Epidermal melanocyte (primary cell): ENCODE measurements around the gene CADPS.

Experiments used
- DNase-seq: peaks from one replicate; pipeline ENCODE4 v3.0.0; 2011; ENCODE audit warnings: low spot score; ENCODE audit not compliant: insufficient read length

The CADPS gene

DNA sequence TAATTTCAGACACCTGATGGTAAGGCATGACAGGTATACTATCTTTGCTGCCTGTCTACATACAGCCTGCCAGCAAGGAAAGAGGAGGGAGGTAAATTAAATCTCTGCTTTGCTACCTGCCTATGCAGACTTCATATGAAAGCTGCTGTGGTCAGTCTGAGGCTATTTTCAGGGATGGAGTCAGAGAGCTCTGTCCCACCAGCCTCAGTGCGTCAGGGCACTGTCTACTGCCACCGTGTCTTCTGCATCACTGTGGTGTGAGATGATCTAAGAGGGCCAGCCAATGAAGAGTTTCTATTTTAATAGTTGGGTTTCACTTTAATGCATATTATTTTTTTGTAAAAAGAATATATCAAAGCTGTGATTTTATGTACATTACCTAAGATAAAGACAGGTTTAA, 125.6 kb downstream of the CADPS start:
- no peak for DNase-seq

DNA sequence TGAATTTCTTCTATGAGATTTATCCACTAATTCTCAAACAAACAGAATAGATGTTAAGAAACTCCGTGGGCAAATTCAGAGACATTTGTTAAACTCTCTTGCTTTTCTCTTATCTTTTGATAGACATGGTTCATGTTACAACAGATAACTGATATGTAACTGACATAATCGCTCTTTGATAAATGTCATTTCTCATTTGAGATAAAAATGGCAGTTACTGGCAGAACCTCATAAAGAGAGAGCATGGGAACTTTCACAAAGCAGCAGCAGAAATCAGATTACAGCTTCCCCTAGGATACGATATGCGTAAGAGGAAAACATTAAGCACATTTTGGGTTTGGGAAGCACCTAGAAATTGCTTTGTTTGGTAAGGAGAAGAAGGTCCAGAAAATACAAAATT, 126.1 kb downstream of the CADPS start:
- no peak for DNase-seq

DNA sequence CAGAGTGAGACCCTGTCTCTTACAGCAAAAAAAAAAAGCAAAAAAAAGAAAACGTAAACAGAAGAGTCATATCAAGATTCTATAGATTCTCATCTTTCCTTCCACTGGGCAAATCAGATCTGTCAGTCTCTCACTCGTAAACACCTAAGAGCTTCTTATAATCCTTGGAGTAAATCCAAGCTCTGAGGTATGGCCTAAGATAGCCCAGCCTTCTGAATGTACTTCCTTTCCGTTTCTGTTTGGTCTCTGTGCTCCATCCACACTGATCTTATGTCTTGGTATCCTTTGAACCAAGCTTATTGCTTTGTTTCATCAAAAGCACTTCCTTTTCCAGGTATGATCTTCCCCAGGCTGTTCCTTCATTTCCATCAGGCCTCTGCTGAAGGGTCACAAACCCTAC, 137.8 kb downstream of the CADPS start:
- DNase-seq, result no peak

DNA sequence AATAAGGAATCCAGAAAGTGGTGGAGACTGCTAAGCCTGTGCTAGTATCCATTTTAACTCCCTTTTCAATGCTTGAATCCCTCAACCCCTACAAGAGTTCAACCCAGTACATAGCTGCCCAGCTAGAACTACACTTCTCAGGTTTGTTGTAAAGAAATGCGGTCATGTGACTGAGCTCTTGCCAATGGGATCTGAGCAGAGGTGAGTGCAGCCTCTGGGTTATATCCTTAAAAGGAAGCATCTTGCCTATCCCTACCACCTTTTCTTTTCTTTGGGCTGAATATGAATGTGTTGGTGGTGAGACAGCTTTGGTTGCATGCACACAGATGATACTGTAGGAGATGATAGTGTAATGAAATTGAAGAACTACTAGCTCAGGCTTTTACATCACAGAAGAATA, 139.7 kb downstream of the CADPS start:
- DNase-seq, result no peak

DNA sequence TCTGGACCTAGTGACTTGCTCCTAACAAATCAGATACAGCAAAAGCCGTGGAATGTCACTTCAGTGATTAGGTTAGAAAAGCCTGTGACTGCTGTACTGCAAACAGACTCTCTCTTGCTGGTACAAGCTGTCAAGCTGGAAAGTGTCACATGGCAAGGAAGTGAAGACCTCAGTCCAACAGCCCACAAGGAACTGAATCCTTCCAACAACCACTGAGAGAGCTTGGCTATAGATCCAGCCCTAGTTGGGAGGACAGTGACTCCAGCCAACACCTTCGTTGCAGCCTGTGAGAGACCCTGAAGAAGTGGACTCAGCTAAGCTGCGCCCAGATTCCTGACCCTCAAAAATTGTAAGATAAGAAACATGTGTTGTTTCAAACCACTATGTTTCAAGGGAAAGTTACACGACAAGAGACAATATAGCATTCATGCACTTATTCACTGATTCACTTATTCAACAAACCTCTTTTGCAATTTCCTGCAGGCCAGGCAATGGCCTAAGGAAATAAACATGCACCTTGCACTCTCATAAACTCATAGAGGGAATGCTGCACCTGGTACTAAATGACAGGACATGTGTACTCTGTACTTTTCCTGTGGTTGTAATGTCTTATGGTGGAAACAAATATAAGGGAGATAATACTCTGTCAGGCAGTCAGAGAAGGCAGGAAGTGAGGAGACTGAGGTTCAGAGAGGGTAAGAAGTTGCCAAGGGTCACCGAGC, 142.9 kb downstream of the CADPS start:
- DNase-seq, result no peak

DNA sequence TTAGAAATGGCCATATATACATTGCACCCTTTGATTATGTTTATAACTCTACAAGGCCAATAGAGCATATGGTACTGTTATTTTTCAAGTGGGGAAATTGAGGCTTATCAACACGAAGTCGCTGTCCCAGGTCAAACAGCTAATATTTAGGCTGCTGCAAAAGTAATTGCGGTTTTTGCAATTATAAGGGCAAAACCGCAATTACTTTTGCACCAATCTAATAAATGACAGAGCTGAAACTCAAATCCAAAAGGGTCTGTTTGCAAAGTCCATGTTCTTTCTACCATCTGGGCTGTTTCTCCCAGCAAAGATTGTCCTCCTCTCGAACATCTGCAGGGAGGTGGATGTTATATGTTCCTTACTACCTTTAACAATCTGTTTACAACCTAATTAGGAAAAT, 147.2 kb downstream of the CADPS start:
- no peak for DNase-seq

DNA sequence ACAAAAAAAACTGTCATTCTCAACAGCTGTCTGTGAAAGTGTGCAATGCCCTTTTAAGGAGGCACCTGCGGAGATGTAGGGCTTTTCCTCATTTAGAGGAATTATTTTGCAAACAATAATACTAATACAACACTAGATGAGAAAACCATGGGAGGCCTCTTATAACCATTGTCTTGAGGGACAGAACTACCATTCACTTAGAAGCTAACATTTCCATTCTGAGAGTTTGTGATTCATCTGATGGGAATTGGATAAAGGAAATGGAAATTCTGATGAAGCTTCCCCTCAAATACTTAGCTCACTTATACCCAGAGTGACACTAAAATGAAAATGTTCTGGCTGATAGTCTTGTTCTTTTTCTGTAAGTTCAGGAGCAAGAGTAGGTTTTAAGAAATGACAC, 147.7 kb downstream of the CADPS start:
- DNase-seq, result no peak

DNA sequence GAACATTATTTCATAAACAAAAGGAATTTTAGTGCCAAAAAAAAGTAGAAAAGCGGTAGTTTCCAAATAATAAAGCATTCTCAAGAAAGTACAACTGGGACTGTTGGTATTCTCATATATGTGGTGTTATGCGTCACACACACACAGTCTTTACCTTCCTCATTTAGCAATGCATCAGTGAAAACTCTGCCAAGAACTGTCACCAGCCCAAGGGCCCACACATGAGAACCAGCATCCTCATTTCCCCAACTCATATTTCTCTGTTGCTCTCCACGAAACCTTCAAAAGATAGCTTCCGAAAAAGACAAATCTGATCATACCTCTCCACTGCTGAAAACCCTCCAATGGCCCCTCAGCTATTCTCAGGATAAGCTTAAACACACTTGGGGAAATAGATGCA, 150.7 kb downstream of the CADPS start:
- no peak for DNase-seq

DNA sequence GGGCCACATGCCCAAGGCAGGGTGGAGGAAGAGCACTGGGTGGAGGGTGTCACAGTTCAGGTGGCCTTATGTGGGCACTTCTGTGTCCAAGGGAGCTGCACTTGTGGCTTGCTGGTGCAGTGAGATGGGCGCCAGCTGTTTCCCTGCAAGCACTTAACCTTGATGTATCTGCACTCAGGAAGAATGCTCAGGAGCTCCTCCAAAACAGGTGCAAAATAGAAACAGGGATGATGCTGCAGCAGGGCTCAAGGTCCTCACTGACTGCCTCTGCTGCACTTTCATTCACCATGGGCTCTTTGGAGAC, 151.3 kb downstream of the CADPS start:
- DNase-seq, result no peak

DNA sequence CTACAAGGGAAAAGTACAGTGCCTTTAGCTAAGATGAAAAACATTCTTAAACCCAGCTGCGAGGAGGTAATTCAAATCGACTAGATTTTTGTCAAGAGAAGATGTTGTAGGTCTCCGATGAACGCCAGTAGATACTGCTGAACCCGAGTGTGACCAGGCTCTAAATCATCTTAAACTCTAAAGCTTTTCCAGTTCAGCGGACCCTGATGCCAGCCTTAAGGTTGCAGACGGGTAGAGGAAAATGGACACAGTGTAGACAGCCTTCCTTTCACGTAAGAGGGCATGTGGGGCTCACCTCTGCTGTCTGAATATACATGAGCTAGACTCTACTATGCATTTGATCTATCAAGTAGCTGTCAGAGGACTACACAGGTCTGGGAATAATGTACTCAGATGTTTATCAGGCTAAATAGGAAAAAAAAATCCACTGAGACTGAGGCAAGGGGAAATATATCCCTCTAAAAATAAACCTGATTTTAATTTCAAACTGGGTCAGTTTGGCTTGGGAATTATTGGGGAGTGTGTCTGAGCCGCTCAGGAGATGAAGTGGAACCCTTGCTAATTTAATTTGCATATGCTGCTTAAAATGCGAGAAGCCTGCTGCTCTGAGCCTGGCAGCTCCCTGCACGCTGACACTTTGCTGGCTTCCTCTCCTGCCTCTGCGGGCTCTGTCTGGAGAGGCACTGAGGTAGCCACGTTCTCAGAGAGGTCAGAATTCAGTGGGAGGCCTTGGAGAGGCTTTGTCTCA, 151.9 kb downstream of the CADPS start:
- DNase-seq, result no peak

DNA sequence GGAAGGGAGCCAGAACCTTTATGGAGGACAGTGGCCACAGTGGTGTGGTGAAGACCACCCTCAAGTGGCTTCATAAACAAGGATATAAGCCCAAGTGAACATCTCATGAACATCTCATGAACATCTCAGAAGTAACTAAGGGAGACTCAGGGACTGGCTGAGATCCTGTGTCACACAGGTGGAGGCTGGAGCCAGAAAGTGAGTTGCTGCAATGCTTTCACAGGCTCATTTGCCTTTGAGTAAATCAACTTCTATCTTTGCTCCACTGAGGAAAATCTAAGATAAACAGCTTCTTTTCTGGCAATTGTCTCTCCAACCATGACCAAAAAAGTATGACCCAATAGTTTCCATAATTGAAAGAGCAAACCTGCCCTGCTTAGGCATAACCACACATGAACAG, 152.9 kb downstream of the CADPS start:
- no peak for DNase-seq

DNA sequence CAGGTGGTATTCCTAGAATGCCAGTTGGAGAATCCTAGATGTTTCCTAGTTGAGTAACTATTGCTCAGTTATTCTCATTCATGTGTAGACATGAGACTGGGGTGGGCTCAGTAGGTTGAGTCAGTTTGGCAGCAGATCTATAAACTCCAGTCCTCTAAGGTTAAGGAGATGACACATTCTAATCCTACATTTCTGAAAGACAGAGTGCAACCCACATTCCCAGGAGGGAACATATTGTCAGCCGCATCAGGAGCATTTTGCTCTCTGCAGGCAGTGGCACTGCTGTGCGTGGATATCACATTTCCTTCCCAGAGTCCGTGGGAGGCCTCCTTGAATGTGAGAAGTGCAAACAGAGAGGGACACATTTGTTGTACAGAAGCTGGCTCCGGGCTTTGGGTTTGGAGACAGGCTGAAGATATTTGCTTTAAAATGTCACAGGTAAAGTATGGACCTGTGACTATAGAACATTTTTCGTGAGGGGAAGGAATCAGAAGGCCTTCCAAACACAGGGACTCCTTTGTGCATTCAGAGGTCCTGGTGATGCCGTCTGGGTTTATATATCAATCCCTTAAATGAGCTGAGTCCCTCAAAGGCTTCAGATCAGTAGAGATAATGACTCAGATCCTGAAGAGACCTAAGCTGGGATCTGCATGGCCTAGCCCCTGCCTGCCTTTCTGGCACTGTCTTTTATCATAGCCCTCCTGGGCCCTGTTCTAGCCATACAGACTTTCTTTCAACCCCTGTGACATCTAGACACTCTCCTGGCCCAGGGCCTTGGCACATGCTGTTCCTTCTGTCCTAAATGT, 156.5 kb downstream of the CADPS start:
- DNase-seq, result no peak

DNA sequence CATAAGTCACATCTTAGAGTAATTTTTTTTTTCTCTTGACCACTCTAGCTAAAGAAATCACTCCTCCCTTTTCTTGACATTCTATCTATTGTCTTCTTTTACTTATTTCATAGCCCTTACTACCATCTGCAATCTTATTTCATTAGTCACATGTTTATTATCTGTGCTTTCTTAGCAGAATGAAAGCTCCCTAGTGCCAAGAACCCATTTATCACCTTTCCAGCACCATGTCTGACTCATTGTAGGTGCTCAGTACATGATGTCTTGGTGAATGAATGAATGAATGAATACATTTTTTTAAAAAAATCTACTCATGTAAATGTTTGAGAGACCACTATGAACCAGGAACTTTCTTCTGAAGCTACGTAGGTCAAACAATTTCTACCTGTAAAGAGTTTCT, 157.2 kb downstream of the CADPS start:
- DNase-seq, result no peak

DNA sequence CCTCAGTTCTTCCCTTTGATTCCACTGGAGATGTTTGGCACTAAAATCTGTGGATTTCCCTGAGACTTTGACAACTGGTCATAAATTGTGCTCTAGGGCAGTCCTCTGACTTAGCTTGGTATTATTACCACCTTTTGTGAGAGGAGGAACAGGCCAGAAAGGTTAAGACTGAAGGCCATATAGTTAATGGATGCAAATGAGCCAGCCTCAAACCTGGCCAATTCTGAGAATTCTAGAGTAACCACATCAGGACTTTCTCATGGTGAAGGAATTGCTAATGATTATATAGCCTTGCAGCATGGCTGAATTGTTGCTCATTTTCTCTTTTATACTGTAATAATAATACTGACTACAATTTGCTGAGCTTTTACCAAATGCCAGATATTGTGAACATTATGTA, 162.5 kb downstream of the CADPS start:
- no peak for DNase-seq

DNA sequence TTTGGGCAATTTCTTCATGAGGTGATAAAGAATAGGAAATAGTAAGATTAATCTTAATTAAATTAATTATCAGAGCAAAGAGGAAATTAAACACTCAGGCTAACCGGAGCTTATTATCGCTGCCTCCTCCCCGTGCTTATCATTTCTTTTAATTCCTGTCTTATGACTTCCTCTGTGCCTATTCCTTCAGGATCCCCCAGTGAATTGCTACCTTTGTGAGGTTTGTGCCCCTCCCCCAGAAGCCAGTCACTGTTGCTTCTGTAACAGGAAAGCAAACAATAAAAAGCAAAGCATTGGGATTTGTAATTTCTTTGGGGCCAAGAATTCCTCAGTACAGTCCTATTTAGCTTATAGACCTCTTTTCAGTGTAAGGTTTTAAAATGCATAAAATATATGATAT, 164.5 kb downstream of the CADPS start:
- DNase-seq, result no peak

DNA sequence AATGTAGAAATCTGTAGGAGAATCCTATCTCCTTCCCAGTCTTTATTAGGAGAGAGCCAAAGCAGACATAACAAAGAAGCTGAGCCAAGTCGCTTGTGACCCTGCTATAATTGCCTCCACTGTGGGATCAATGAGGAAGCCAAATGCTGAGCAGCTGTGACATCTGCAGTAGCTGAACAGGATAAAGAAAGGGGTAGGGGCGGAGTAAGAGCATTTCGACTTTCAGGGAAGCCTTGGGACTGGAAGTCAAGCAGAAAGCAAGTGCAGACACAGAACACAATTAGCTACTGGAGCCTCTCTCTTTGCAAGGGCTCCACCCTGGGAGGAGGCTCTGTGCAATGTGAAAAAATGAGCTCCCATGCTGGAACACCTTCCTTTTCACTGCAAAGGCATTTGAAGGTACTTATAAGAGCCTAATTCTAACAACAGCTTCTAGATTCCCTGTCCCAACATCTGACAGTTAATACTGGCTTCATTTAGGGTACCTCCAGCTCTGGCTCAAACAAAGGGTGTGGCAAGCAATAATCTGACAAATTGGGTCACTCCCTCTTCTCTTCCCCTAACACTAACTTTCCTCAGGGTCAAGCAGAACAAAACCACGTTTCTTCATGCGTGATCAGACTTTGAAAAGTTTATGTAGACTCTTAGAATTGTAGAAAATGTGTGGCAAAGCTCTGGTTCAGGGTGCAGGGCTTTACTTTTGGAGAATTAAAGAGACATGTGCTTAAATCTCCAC, 166.4 kb downstream of the CADPS start:
- no peak for DNase-seq

DNA sequence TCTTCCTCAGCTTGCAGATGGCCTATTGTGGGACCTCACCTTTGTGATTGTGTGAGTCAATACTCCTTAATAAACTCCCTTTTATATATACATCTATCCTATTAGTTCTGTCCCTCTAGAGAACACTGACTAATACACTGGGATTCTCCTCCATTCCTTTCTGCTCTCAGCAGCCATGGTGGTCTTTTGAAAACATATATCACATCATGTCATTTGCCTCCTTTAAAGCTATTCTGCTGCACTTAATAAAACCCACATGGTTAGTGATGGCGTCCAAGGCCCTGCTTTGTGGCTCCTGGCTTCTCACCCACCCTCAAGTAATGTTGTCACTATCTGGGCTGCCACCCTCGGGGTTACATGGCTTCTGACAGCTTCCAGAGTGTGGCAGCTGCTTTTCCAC, 169.5 kb downstream of the CADPS start:
- no peak for DNase-seq

DNA sequence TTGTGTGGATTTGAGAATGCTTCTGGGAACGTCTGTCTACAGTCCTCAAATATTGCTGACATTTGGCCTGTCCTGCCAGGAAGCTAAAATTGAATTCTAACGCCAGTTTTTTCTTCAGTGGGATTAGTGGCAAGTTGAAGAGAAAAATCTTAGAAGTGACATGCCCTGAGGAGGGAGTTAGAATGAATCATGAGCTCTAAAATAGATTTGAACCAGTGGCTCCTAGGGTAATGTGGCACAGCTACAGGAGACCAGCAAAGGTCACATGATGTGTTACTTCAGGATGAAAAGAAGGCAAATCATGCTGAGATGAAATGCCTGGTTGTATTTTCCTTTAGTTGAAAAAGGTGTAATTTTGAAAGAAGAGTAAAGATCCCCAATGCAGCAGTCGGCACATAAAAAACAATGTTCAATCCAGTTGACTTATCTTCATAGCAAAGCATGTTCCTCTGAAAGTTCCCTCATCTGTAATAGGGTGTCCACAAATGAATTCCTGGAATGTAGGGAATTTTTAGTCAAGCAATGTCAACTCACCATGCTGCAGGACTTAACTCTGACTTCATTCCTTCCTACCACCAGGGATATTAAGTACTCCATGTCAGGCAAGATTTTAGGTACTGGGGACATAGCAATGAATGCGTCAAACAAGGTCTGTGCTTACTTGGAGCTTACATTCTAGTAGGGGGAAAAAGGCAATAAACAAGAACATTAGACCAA, 171.6 kb downstream of the CADPS start:
- no peak for DNase-seq

DNA sequence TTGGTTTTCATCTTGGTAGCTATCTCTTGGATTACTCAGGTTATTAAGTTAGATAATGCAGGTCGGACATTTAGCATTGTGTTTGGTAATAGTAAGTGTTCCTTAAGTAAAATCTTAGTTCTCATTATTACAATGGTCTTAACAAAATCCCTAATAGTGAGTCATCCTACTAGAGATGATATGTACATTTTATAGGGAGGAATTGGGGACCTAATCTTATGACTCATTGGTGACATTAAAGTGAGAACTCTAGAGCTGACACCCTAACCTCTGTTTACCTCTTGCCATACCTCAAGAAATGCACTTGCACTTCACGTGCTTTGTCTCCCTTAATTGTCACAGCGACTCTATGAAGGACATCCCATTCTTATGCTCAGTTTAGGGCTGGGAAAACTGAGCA, 174.9 kb downstream of the CADPS start:
- no peak for DNase-seq

DNA sequence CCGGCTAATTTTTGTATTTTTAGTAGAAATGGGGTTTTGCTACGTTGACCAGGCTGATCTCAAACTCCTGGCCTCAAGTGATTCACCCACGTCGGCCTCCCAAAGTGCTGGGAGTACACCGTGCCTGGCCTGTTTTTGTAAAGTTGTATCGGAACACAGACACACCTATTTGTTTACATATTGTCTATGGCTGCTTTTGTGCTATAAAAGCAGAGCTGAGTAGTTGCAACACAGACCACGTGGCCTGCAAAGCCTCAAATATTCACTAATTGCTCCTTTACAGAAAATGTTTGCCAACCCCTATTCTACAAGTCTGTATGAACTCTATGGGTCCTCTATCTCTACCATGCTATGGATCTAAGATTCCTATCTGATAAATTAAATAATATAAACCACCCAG, 175.5 kb downstream of the CADPS start:
- DNase-seq, result no peak

DNA sequence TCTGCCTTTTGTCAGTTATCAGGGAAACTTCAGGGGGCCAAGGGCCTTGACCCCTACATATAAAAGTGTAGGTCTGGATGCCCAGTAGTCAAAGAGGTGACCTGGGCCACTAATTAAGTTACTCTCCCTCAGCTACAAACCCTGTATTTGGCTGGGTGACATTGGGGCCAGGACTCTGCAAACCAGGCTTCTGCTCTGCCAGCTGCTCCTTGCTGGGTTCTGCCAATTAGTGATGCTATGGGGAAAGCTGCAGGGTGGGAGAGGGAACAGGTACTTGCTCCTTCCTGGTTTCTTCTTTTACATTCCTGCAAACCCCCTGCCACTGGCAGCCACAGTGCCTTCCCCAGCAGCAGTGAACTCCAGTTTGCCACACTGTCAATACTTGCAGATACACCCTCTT, 179.2 kb downstream of the CADPS start:
- DNase-seq, result no peak
